CD8-positive, alpha-beta memory T cell (primary cell): ENCODE data around the gene PIP5K1C. TPM values are rescaled to one million over a fixed set of nuclear protein-coding genes. Genes with fewer than 3 reads are reported as not detected.
"Not testable (repeated sequence)": the region's sequence is repeated elsewhere in the genome, so short reads cannot be mapped to it uniquely, and the experiment has no call there.

Source experiments
- CTCF ChIA-PET: fragments of 350-600 bp; sonication (Branson Sonifier 250); formaldehyde crosslinking; loops from one replicate; lab custom pipeline; 2021; ENCODE audit warnings: antibody characterized with exemption; lab: Charles Lee
- POLR2A ChIA-PET: fragments of 350-600 bp; sonication (Branson Sonifier 250); formaldehyde crosslinking; loops from one replicate; lab custom pipeline; 2021; ENCODE audit warnings: antibody characterized with exemption; lab: Charles Lee
- DNase-seq, 5 donors: peaks; one replicate each; pipeline versions ENCODE4 v3.0.0 to v3.0.0-alpha.2; 2020 to 2022; ENCODE audit warnings: mixed read lengths in 1 of 5
- H3K27ac ChIP-seq: one replicate; pipeline ENCODE4 v1.7.0; 2013; ENCODE audit warnings: low read depth, mild to moderate bottlenecking, low read length, moderate library complexity
- H3K27me3 ChIP-seq: 2 replicates; pipeline ENCODE4 v1.7.0; 2013; ENCODE audit warnings: low read length, mild to moderate bottlenecking; ENCODE audit not compliant: insufficient read depth, poor library complexity, severe bottlenecking
- H3K36me3 ChIP-seq: 2 replicates; pipeline ENCODE4 v1.7.0; 2013; ENCODE audit warnings: mild to moderate bottlenecking, low read length, moderate library complexity; ENCODE audit not compliant: insufficient read depth
- H3K4me1 ChIP-seq: 2 replicates; pipeline ENCODE4 v1.7.0; 2013; ENCODE audit warnings: mild to moderate bottlenecking, low read length, moderate library complexity; ENCODE audit not compliant: insufficient read depth
- H3K4me3 ChIP-seq: 2 replicates; pipeline ENCODE4 v1.7.0; 2013; ENCODE audit warnings: mild to moderate bottlenecking, low read length
- H3K9me3 ChIP-seq: 2 replicates; pipeline ENCODE4 v1.7.0; 2013; ENCODE audit warnings: mild to moderate bottlenecking, low read length
- H3K27ac Mint-ChIP-seq, 8 donors: one replicate each; pipeline ENCODE4 v1.8.0; 2020 to 2021; ENCODE audit warnings: mixed read lengths in 8 of 8, mild to moderate bottlenecking in 6 of 8, inconsistent platforms in 3 of 8, moderate library complexity in 3 of 8
- H3K27me3 Mint-ChIP-seq, 2 donors: one replicate each; pipeline ENCODE4 v1.8.0; 2020 to 2021; ENCODE audit warnings: mixed read lengths in 2 of 2, mild to moderate bottlenecking in 1 of 2, moderate library complexity in 1 of 2
- H3K36me3 Mint-ChIP-seq, 3 donors: one replicate each; pipeline ENCODE4 v1.8.0; 2020 to 2021; ENCODE audit warnings: mixed read lengths in 3 of 3, inconsistent platforms in 1 of 3, mild to moderate bottlenecking in 1 of 3
- H3K4me1 Mint-ChIP-seq, 3 donors: one replicate each; pipeline ENCODE4 v1.8.0; 2020 to 2021; ENCODE audit warnings: mixed read lengths in 3 of 3, inconsistent platforms in 1 of 3, mild to moderate bottlenecking in 1 of 3
- H3K4me3 Mint-ChIP-seq, 7 donors: one replicate each; pipeline ENCODE4 v1.8.0; 2020 to 2021; ENCODE audit warnings: mixed read lengths in 7 of 7, mild to moderate bottlenecking in 6 of 7, moderate library complexity in 4 of 7, inconsistent platforms in 2 of 7
- H3K9me3 Mint-ChIP-seq, 5 donors: one replicate each; pipeline ENCODE4 v1.8.0; 2020 to 2022; ENCODE audit warnings: mixed read lengths in 5 of 5, mild to moderate bottlenecking in 3 of 5, moderate library complexity in 2 of 5, inconsistent platforms in 1 of 5
- polyA plus RNA-seq: library from polyadenylated mRNA; unstranded; fragments of 300-500 nt; fragmentation: Illumina TruSeq; gene quantifications from one replicate; pipeline ENCODE4 v1.2.3, GENCODE V29; 2021
- total RNA-seq, 2 experiments: library from RNA; stranded (reverse); gene quantifications; one replicate each; pipeline ENCODE4 v1.2.3, GENCODE V29; 2021

Gene PIP5K1C
- total and polyA plus RNA-seq, 3 experiments from 2014 or later = 16.0 to 27.6 (median 26.9) TPM

DNA sequence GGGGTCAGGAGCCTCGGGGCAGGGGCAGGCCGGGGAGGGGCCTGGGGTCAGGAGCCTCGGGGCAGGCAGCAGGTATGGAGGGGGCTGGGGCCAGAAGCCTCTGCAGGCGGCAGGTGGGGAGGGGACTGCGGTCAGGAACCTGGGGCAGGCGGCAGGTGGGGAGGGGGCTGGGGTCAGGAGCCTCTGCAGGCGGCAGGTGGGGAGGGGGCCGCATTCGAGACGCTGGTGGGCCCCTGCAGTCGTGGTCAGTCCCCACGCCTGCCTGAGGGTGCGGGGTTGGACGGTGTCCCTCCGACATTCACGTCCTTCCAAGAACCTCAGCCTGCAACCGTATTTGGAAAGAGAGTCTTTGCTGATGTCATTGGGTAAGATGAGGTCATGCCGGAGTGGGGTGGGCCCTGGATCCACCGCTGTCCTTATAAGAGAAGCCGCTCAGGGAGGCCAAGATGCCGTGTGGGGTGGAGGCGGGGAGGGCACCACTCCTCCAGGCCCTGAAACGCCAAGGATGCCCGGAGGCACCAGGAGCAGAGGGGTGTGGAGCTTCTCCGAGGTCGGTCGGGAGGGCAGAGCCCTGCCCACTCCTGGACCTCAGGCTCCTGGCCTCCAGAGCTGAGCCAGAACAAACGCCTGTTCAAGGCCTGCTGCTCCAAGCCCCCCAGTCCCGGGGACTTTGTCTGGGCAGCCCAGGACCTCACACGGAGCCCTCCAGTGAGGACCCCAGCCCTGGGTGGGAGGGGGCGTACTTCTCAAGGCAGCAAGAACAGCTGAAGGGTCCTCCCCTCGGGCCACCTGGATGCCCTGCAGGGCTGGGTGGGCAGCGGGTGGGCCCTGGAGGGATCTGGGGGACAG lies 30.1 kb downstream of the PIP5K1C start:
- H3K9me3 Mint-ChIP-seq = no peaks in the 10 kb centered on the region
- POLR2A ChIA-PET = no interaction called here
- Histone ChIP-seq H3K27ac (peak overlapping the region; percentile 86), H3K9me3 (no peaks in the 10 kb centered on the region), H3K4me3 (no peak overlapping the region), H3K27me3 (no peaks in the 10 kb centered on the region), H3K4me1 (peaks cover 22% of the 10 kb centered on the region), H3K36me3 (no peaks in the 10 kb centered on the region)
- no peak for DNase-seq
- H3K27me3 Mint-ChIP-seq = no peaks in the 10 kb centered on the region
- H3K4me3 Mint-ChIP-seq = peak overlapping the region in 2 of 7 donors; percentile 23 to 59
- H3K27ac Mint-ChIP-seq = peak overlapping the region in 1 of 8 donors; percentile 50
- CTCF ChIA-PET = no interaction called here
- H3K36me3 Mint-ChIP-seq = peaks cover 0 to 14% (median 3%) of the 10 kb centered on the region in 3 donors
- peaks cover 13 to 54% (median 17%) of the 10 kb centered on the region in 3 donors for H3K4me1 Mint-ChIP-seq

DNA sequence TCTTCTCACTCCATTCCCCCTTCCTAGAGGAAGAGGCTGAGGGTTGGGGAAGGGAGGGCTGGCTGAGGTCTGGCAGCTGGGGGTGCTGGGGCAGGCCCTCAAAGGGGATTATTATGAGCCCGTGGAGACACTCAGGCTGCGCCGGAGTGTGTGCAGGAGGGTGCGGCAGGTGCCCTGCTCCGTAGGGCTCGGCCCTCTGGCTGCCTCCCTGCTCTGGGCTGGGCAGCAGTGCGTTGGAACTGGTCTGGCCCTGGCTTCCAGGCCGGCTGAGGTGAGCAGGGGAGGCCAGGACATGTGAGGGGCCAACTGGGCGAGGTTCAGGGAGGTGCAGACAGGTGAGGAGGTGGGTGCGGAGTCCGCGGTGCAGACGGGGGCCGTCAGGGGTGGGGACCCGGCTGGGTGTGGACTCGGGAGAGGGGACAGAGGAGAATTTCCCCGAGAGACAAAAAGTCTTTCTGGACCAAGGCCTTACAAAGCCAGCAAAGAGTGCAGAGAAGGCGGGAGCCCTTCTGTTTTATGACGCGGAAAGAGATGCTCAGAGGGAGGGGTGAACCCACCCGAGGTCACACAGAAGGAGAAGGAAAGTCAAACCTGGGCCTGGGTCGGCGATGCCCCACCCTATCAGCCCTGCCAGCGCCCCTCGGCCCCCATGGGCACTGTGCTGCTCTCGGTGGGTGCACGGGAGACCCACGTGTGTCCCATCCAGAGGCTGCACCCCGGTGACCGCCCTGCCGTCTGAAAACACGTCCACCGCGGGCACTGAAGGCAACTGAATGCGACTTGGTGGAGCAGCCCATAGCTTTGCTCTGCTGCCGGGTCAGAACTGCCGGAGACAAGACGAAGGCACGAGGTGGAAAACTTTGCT lies 31.0 kb downstream of the PIP5K1C start:
- Mint-ChIP-seq H3K27me3 (no peaks in the 10 kb centered on the region), H3K9me3 (no peaks in the 10 kb centered on the region), H3K4me1 (peaks cover 8 to 50% (median 13%) of the 10 kb centered on the region in 3 donors), H3K36me3 (peaks cover 0 to 8% (median 0%) of the 10 kb centered on the region in 3 donors), H3K27ac (peak overlapping the region in 1 of 8 donors; percentile 92), H3K4me3 (peak overlapping the region in 2 of 7 donors; percentile 8 to 20)
- DNase-seq = no peak
- Histone ChIP-seq H3K9me3 (no peaks in the 10 kb centered on the region), H3K27ac (peak overlapping the region; percentile 24), H3K4me1 (peaks cover 22% of the 10 kb centered on the region), H3K27me3 (no peaks in the 10 kb centered on the region), H3K4me3 (no peak overlapping the region), H3K36me3 (no peaks in the 10 kb centered on the region)
- POLR2A ChIA-PET = no interaction called here
- CTCF ChIA-PET = interaction anchor here (1.7 kb wide), 1 partner anchor 50 kb away, joined by 4 read pairs; no protein-coding TSS in a partner anchor

DNA sequence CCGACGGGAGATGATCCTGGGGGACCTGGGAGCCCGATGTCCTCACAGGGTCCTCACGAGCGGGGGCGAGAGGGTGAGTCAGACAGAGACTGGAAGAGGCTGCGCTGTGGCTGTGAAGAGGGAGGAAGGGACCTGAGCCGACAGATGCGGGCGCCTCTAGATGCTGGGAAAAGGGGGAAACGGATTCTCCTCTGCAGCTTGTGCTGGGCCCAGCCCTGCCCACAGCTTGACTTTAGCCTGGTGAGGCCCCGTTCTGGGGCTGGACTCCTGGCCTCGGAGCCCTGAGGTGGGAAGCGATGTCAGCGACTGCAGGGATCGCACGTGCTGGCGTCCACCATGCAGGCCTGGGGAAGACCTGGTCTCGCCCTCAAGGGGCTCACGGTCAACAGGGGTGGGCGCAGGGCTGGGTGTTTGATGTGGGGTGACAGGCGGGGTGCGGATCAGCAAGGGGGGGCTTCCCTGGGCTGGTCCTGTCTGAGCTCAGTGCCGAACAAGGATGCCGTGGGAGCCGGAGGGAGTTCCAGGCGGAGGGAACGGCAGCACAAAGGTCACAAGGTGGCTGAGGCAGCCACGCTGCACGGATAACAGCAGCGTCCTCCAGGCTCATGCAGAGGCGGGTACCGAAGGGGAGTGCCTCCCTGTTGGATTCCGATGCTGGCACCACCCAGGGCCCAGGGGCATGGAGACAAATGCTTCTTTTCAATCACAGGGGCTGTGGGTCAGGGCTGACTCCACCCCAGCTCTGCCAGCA lies 31.8 kb downstream of the PIP5K1C start:
- H3K36me3 Mint-ChIP-seq = peaks cover 0 to 15% (median 0%) of the 10 kb centered on the region in 3 donors
- ChIA-PET POLR2A (no interaction called here), CTCF (interaction anchor here (1.7 to 3.7 kb wide), 2 partner anchors 39 to 50 kb away, joined by 4 to 22 read pairs; partner anchors contain the start of gene TJP3)

DNA sequence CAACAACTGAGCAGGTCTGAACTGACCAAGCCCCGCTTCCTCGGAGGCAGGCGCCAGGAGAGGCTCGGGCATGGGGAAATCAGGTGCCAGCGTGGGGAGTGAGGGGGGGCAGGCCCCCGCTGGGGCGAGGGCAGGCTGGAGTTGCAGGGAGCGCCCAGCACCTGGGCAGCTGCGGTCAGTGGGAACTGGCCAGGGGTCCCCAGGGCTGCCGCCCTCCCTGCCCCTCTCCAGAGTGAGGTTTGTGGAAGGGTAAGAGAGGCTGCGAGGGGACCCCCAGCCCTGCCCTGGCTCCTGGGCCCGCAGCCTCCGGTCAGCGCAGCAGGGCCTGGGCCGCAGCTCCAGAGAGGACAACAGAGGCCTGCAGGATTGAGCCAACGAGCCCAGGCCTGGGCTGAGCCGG lies 32.5 kb downstream of the PIP5K1C start:
- ChIA-PET POLR2A (no interaction called here), CTCF (interaction anchor here (1.7 to 3.7 kb wide), 3 partner anchors 23 to 51 kb away, joined by 4 to 22 read pairs (median 15); partner anchors contain the start of gene TJP3)
- H3K4me1 Mint-ChIP-seq = peaks cover 8 to 47% (median 10%) of the 10 kb centered on the region in 3 donors
- no peak overlapping the region for H3K27ac ChIP-seq
- no peak overlapping the region for H3K27ac Mint-ChIP-seq
- no peak overlapping the region for H3K4me3 ChIP-seq
- H3K9me3 ChIP-seq = no peaks in the 10 kb centered on the region
- H3K27me3 Mint-ChIP-seq = no peaks in the 10 kb centered on the region
- H3K4me1 ChIP-seq = peaks cover 22% of the 10 kb centered on the region
- no peak for DNase-seq
- H3K36me3 ChIP-seq = no peaks in the 10 kb centered on the region
- peaks cover 0 to 21% (median 2%) of the 10 kb centered on the region in 3 donors for H3K36me3 Mint-ChIP-seq
- H3K4me3 Mint-ChIP-seq = no peak overlapping the region
- H3K27me3 ChIP-seq = no peaks in the 10 kb centered on the region
- no peaks in the 10 kb centered on the region for H3K9me3 Mint-ChIP-seq

More for the DNA sequence above, 31.8 kb downstream of the PIP5K1C start:
- Histone ChIP-seq H3K4me3 (no peak overlapping the region), H3K36me3 (no peaks in the 10 kb centered on the region), H3K27ac (no peak overlapping the region), H3K9me3 (no peaks in the 10 kb centered on the region), H3K27me3 (no peaks in the 10 kb centered on the region), H3K4me1 (peaks cover 22% of the 10 kb centered on the region)
- no peaks in the 10 kb centered on the region for H3K9me3 Mint-ChIP-seq
- DNase-seq = no peak
- peaks cover 8 to 50% (median 13%) of the 10 kb centered on the region in 3 donors for H3K4me1 Mint-ChIP-seq
- no peaks in the 10 kb centered on the region for H3K27me3 Mint-ChIP-seq
- peak overlapping the region in 1 of 8 donors; percentile 6 for H3K27ac Mint-ChIP-seq
- H3K4me3 Mint-ChIP-seq = peak overlapping the region in 1 of 7 donors; percentile 78

DNA sequence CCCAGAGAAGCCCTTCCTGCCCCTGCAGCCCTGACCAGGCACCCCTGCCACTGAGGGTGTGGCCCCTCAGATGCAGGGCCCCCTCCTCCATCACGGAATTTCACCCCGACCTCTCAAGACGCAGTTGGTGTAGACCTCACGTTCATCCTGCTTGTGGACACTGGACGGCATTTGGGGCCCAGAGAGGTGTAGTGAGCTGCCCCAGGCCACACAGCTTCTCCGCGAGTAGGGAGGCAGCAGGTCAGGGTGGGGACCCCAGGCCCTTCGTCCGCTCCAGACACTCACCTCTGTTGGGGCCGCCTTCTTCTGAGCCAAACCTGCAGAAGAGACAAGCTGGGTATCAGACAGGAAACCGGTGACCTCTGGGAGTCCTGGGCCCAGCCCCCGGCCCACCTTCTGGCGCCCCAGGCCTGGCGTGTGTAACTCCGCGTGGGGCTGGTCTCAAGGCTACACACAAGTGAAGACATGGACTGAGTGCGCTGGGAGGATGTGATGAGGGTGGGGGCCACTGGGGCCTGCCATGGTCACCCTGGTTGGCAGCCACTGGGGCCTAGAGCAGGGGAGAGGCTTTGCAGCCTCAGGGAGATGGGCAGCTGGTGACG lies 33.1 kb downstream of the PIP5K1C start:
- Mint-ChIP-seq H3K9me3 (no peaks in the 10 kb centered on the region), H3K27me3 (no peaks in the 10 kb centered on the region), H3K4me3 (no peak overlapping the region), H3K4me1 (peaks cover 8 to 42% (median 8%) of the 10 kb centered on the region in 3 donors), H3K36me3 (peaks cover 0 to 22% (median 2%) of the 10 kb centered on the region in 3 donors), H3K27ac (no peak overlapping the region)
- no peak for DNase-seq
- H3K4me3 ChIP-seq = no peak overlapping the region
- no peaks in the 10 kb centered on the region for H3K36me3 ChIP-seq
- H3K27me3 ChIP-seq = no peaks in the 10 kb centered on the region
- no peaks in the 10 kb centered on the region for H3K9me3 ChIP-seq
- POLR2A ChIA-PET = interaction anchor here (1.0 kb wide), 1 partner anchor 36 kb away, joined by 3 read pairs; no protein-coding TSS in a partner anchor
- no peak overlapping the region for H3K27ac ChIP-seq
- H3K4me1 ChIP-seq = peaks cover 19% of the 10 kb centered on the region
- CTCF ChIA-PET = interaction anchor here (1.1 to 3.7 kb wide), 5 partner anchors 24 to 155 kb away, joined by 4 to 22 read pairs (median 10); partner anchors contain the start of genes PIP5K1C and TJP3

DNA sequence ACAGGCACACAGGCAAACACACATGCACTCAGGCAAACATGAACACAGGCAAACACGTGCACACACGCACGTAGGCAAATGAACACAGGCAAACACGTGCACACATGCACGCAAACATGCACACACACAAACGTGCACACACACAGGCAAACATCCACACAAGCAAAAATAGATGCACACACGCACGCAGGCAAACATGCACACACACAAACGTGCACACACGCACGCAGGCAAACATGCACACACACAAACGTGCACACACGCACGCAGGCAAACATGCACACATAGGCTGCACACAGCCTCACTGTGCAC lies 33.8 kb downstream of the PIP5K1C start:
- peaks cover 13% of the 10 kb centered on the region for H3K4me1 ChIP-seq
- Mint-ChIP-seq H3K4me1 (peaks cover 1 to 36% (median 6%) of the 10 kb centered on the region in 3 donors), H3K36me3 (peaks cover 0 to 26% (median 2%) of the 10 kb centered on the region in 3 donors), H3K27ac (peak overlapping the region in 1 of 8 donors; percentile 58)
- H3K27ac ChIP-seq, H3K4me3 Mint-ChIP-seq, DNase-seq, H3K9me3 ChIP-seq, H3K36me3 ChIP-seq, H3K27me3 Mint-ChIP-seq, H3K27me3 ChIP-seq, H3K9me3 Mint-ChIP-seq, H3K4me3 ChIP-seq: not testable (repeated sequence)
- ChIA-PET POLR2A (interaction anchor here (1.0 kb wide), 1 partner anchor 36 kb away, joined by 3 read pairs; no protein-coding TSS in a partner anchor), CTCF (interaction anchor here (1.1 to 3.7 kb wide), 8 partner anchors 22 to 156 kb away, joined by 3 to 22 read pairs (median 6); partner anchors contain the start of genes PIP5K1C and TJP3)
